GM12878 (cell line): ENCODE data around the gene DIO1. TPM values are rescaled to one million over a fixed set of nuclear protein-coding genes. Genes with fewer than 3 reads are reported as not detected.

Experiments
- ATAC-seq: fragments of 200-7000 bp; cut with Tn5 transposase; 3 replicates; pipeline ENCODE4 v1.9.1; 2020; ENCODE audit warnings: mild to moderate bottlenecking, moderate library complexity
- BruUV-seq: library from RNA; stranded (reverse); fragments of 400-500 nt; replicated peaks from 2 replicates; lab custom pipeline; 2021; lab: Mats Ljungman, UMichigan
- CTCF ChIA-PET: fragments of 300-600 bp; sonication (Branson Sonifier 250); formaldehyde crosslinking; extraction: SDS; loops from one replicate; lab custom pipeline; 2021; ENCODE audit warnings: inconsistent platforms; lab: Yijun Ruan, JAX
- POLR2A ChIA-PET: fragments of 350-600 bp; formaldehyde crosslinking; extraction: SDS; loops from one replicate; lab custom pipeline; 2021; ENCODE audit warnings: inconsistent platforms; lab: Charles Lee
- RAD21 ChIA-PET: fragments of 300-600 bp; sonication (Branson Sonifier 250); formaldehyde crosslinking; loops from one replicate; lab custom pipeline; 2023; ENCODE audit warnings: antibody characterized with exemption; ENCODE audit not compliant: unreplicated experiment; lab: Charles Lee
- SMC1A ChIA-PET: fragments of 300-600 bp; sonication (Branson Sonifier 250); formaldehyde crosslinking; loops from one replicate; lab custom pipeline; 2023; ENCODE audit not compliant: unreplicated experiment, uncharacterized antibody; lab: Charles Lee
- DNase-seq: peaks from one replicate; pipeline ENCODE4 v3.0.0-alpha.2; 2011; ENCODE audit warnings: low read depth, low spot score
- FAIRE-seq: peaks from 3 replicates; lab custom pipeline; 2011; peaks lifted over from hg19 to GRCh38; lab: Jason Lieb, UNC
- H2AFZ ChIP-seq: 2 replicates; pipeline ENCODE4 v1.6.0; 2011; ENCODE audit warnings: low read depth, low read length, control low read depth; ENCODE audit not compliant: control insufficient read depth
- H3K27ac ChIP-seq: 2 replicates; pipeline ENCODE4 v1.5.1; 2011; ENCODE audit warnings: control low read depth; ENCODE audit not compliant: control insufficient read depth, insufficient read depth
- H3K27me3 ChIP-seq, 2 experiments: replicated peaks in 1 of 2; 2 replicates each; pipeline versions ENCODE4 v1.6.0 to v1.6.1; 2011; ENCODE audit warnings: low read length in 1 of 2; ENCODE audit not compliant: control insufficient read depth in 2 of 2, insufficient read depth in 2 of 2
- H3K36me3 ChIP-seq, 2 experiments: 2 replicates each; pipeline ENCODE4 v1.5.1; 2011; ENCODE audit warnings: low read length in 1 of 2; ENCODE audit not compliant: control insufficient read depth in 2 of 2, insufficient read depth in 2 of 2
- H3K4me1 ChIP-seq: 2 replicates; pipeline ENCODE4 v1.6.1; 2011; ENCODE audit warnings: mild to moderate bottlenecking, low read length, moderate library complexity, mixed read lengths; ENCODE audit not compliant: control insufficient read depth, insufficient read depth
- H3K4me2 ChIP-seq: 2 replicates; pipeline ENCODE4 v1.6.0; 2011; ENCODE audit warnings: control low read depth; ENCODE audit not compliant: control insufficient read depth, insufficient read depth
- H3K4me3 ChIP-seq: fragments of 200-600 bp; sonication (generic); 2 replicates; pipeline ENCODE4 v1.5.1; 2016
- H3K79me2 ChIP-seq: 2 replicates; pipeline ENCODE4 v1.6.0; 2011; ENCODE audit warnings: low read length; ENCODE audit not compliant: control insufficient read depth, insufficient read depth
- H3K9ac ChIP-seq: 2 replicates; pipeline ENCODE4 v1.8.0; 2011; ENCODE audit warnings: low read length, control low read depth, mixed read lengths; ENCODE audit not compliant: control insufficient read depth, insufficient read depth
- H3K9me3 ChIP-seq: replicated peaks from 3 replicates; pipeline ENCODE4 v1.5.1; 2011; ENCODE audit warnings: mild to moderate bottlenecking, low read length; ENCODE audit not compliant: control insufficient read depth, insufficient read depth
- H4K20me1 ChIP-seq: 2 replicates; pipeline ENCODE4 v1.6.0; 2011; ENCODE audit not compliant: control insufficient read depth, insufficient read depth
- BMI1 ChIP-seq: fragments of 450-650 bp; IDR thresholded peaks from 2 replicates; pipeline ENCODE4 v1.6.1; 2016; ENCODE audit warnings: mild to moderate bottlenecking, moderate library complexity, borderline replicate concordance
- CHD2 ChIP-seq: IDR thresholded peaks from 2 replicates; pipeline ENCODE4 v1.6.1; 2011; ENCODE audit warnings: low read depth, low read length, improper control_type of control experiment, borderline replicate concordance
- CREM ChIP-seq: IDR thresholded peaks from 2 replicates; pipeline ENCODE4 v1.6.1; 2014; ENCODE audit warnings: antibody characterized with exemption, low read depth
- ESRRA ChIP-seq: IDR thresholded peaks from 2 replicates; pipeline ENCODE4 v1.6.1; 2012; ENCODE audit warnings: mild to moderate bottlenecking, low read length, improper control_type of control experiment
- ETV6 ChIP-seq, 2 experiments: fragments of 450-650 bp in 1 of 2; IDR thresholded peaks in 1 of 2; conservative IDR thresholded peaks in 1 of 2; 2 replicates each; pipeline ENCODE4 v1.6.1; 2014; ENCODE audit warnings: antibody characterized with exemption in 1 of 2, borderline replicate concordance in 1 of 2, low read depth in 1 of 2, mild to moderate bottlenecking in 1 of 2, moderate library complexity in 1 of 2
- KDM1A ChIP-seq: fragments of 200-600 bp; sonication (generic); IDR thresholded peaks from 2 replicates; pipeline ENCODE4 v1.6.1; 2016; ENCODE audit warnings: borderline replicate concordance
- KLF5 ChIP-seq: fragments of 450-650 bp; IDR thresholded peaks from 2 replicates; pipeline ENCODE4 v1.6.1; 2014; ENCODE audit warnings: mild to moderate bottlenecking; ENCODE audit not compliant: partially characterized antibody
- SPI1 ChIP-seq: IDR thresholded peaks from 2 replicates; pipeline ENCODE4 v1.6.1; 2011; ENCODE audit warnings: low read depth, mild to moderate bottlenecking, low read length, moderate library complexity, borderline replicate concordance; ENCODE audit not compliant: insufficient read depth
- ZBTB11 ChIP-seq: fragments of 450-650 bp; formaldehyde crosslinking; IDR thresholded peaks from 2 replicates; pipeline ENCODE4 v1.5.0; 2022; ENCODE audit warnings: mild to moderate bottlenecking, missing genetic modification characterization
- ZNF207 ChIP-seq: fragments of 450-650 bp; IDR thresholded peaks from 2 replicates; pipeline ENCODE4 v1.6.1; 2014; ENCODE audit warnings: antibody characterized with exemption, mild to moderate bottlenecking, borderline replicate concordance
- WGBS: methylation state at CpG from one replicate; pipeline ENCODE4 v1.1.6; 2016; ENCODE audit warnings: low lambda C conversion rate; ENCODE audit not compliant: insufficient replicate concordance, insufficient coverage; ENCODE audit errors: missing lambda C conversion rate; 5-methylcytosine and 5-hydroxymethylcytosine counted together
- in situ Hi-C: fragments of 300-500 bp; cut with MboI; formaldehyde crosslinking; loops from 9 replicates; pipeline ENCODE4 v1.14.3; 2018; ENCODE audit warnings: mixed read lengths
- intact Hi-C: fragments of 100-400 bp; cut with micrococcal nuclease; formaldehyde crosslinking; loops from one replicate; pipeline ENCODE4 v1.14.2; 2022; ENCODE audit not compliant: unreplicated experiment
- polyA plus RNA-seq, 11 experiments: library from polyadenylated mRNA; depleted of rRNA in 4 of 11; unstranded in 6 of 11; stranded (reverse) in 5 of 11; fragments of >200 nt; fragmentation: Nextera tagmentation in 4 of 11; fragmentation: Illumina TruSeq in 1 of 11; extraction: Ambion mirVana in 4 of 11; extraction: Trizol in 1 of 11; gene quantifications; 1 replicate in 1 of 11; 2 replicates in 10 of 11; pipeline versions ENCODE4 v1.2.1 to v1.2.3, GENCODE V29; 2011 to 2016; ENCODE audit warnings: inconsistent platforms in 2 of 11, missing spikeins in 2 of 11, low read depth in 1 of 11
- total RNA-seq, 4 experiments: library from RNA; depleted of rRNA in 3 of 4; stranded (reverse); fragments of >200 nt in 3 of 4; fragmentation: Illumina TruSeq in 1 of 4; extraction: Trizol in 1 of 4; gene quantifications; 2 replicates each; pipeline versions ENCODE4 v1.2.1 to v1.2.3, GENCODE V29; 2013 to 2021

The DIO1 gene
- total and polyA plus RNA-seq, 10 of the 15 experiments (the other 5 are each of a cell fraction or from before 2014, with no cell fraction given): 0.11 to 0.26 (median 0.12) TPM; not detected in 6

GRCh38 chr1:53869454-53870117 lies 24.4 kb upstream of the DIO1 start:
- Histone ChIP-seq H3K27me3 (no peaks in the 10 kb centered on the region), H3K79me2 (no peaks in the 10 kb centered on the region), H3K9ac (no peak overlapping the region), H3K4me2 (no peak overlapping the region), H3K36me3 (peaks cover 1 to 2% of the 10 kb centered on the region in 2 experiments; a peak in 3 of 4 replicates), H2AFZ (no peak overlapping the region), H3K4me1 (peaks cover 5% of the 10 kb centered on the region), H3K4me3 (no peak overlapping the region), H4K20me1 (no peaks in the 10 kb centered on the region), H3K27ac (no peak overlapping the region), H3K9me3 (no peaks in the 10 kb centered on the region)
- no TSS peak for BruUV-seq
- in situ Hi-C loops (loop anchor here (25.0 kb wide), 1 partner anchor 193 kb away; the partner anchor contains the start of genes TCEANC2 and TMEM59), intact Hi-C loops (loop anchor here (10.0 kb wide), 2 partner anchors 185 to 215 kb away; partner anchors contain the start of genes TCEANC2 and TMEM59)
- ATAC-seq: peak; percentile 76
- POLR2A ChIA-PET: interaction anchor here (0.9 to 1.1 kb wide), 3 partner anchors 33 to 90 kb away, joined by 4 to 8 read pairs (median 4); partner anchors contain the start of gene IFT25
- RAD21 ChIA-PET: interaction anchor here (1.1 to 1.5 kb wide), 4 partner anchors 9 to 89 kb away, joined by 5 to 9 read pairs (median 6); partner anchors contain the start of genes IFT25 and LRRC42
- TF ChIP-seq SPI1 (peak; percentile 73; the same call in 1 of the 2 replicates), ZNF207 (no peak)
- SMC1A ChIA-PET: interaction anchor here (0.9 to 8.4 kb wide), 8 partner anchors 8 to 185 kb away, joined by 3 to 43 read pairs (median 4); no protein-coding TSS in a partner anchor
- WGBS: 71% methylated on average over 9 of the region's 11 CpGs
- DNase-seq: no peak
- CTCF ChIA-PET: interaction anchor here (1.0 to 16.6 kb wide), 7 partner anchors 9 to 92 kb away, joined by 3 to 232 read pairs (median 14); partner anchors contain the start of gene YIPF1
- FAIRE-seq: peak; percentile 49

- Histone ChIP-seq H3K79me2 (no peaks in the 10 kb centered on the region), H3K4me2 (no peak overlapping the region), H2AFZ (no peak overlapping the region), H3K36me3 (peaks cover 1 to 2% of the 10 kb centered on the region in 2 experiments; a peak in 3 of 4 replicates), H3K4me3 (no peak overlapping the region), H3K9me3 (no peaks in the 10 kb centered on the region), H4K20me1 (no peaks in the 10 kb centered on the region), H3K27ac (no peak overlapping the region), H3K27me3 (no peaks in the 10 kb centered on the region), H3K9ac (no peak overlapping the region), H3K4me1 (peaks cover 5% of the 10 kb centered on the region)
- BruUV-seq: no TSS peak
- CTCF ChIA-PET: interaction anchor here (1.1 to 16.6 kb wide), 5 partner anchors 11 to 90 kb away, joined by 3 to 232 read pairs (median 81); no protein-coding TSS in a partner anchor
- 82% methylated on average over 4 of the region's 4 CpGs for WGBS
- in situ Hi-C loops (loop anchor here (25.0 kb wide), 1 partner anchor 191 kb away; the partner anchor contains the start of genes TCEANC2 and TMEM59), intact Hi-C loops (no loop called here)
- DNase-seq: no peak
- TF ChIP-seq ETV6 (conservative IDR thresholded peaks at IDR 0.05 in 1 of 2, IDR thresholded peaks at IDR 0.05 in 1 of 2; ENCODE audit: borderline replicate concordance in 1 of 2, low read depth in 1 of 2) (no peak), CREM (no peak), BMI1 (no peak), KLF5 (no peak), CHD2 (no peak), ZBTB11 (CRISPR knock-in tag) (no peak), KDM1A (no peak), ESRRA (no peak)
- FAIRE-seq: no peak
- SMC1A ChIA-PET: interaction anchor here (2.0 to 8.4 kb wide), 3 partner anchors 10 to 88 kb away, joined by 7 to 43 read pairs (median 11); no protein-coding TSS in a partner anchor
- RAD21 ChIA-PET: interaction anchor here (0.7 kb wide), 1 partner anchor 8 kb away, joined by 3 read pairs; no protein-coding TSS in a partner anchor
- no peak for ATAC-seq
- POLR2A ChIA-PET: interaction anchor here (0.6 to 1.7 kb wide), 2 partner anchors 10 to 32 kb away, joined by 3 to 5 read pairs; no protein-coding TSS in a partner anchor
These were observed 22.8 kb upstream of the DIO1 start for GRCh38 chr1:53871221-53871620.
